ENCODE measurements around the gene AGAP5. TPM values are rescaled to one million over a fixed set of nuclear protein-coding genes. Genes with fewer than 3 reads are reported as not detected.

Gene AGAP5
- total and polyA plus RNA-seq, 10 of the 15 experiments (the other 5 are each of a cell fraction or from before 2014, with no cell fraction given), result 0.68 to 8.5 (median 6.7) TPM; not detected in 1

GRCh38 chr10:73734796-73735305 is 36.9 kb upstream of the AGAP5 start:
- no TSS peak for BruUV-seq (replicated peaks)
- no peaks in the 10 kb centered on the region for H3K9me3 ChIP-seq (replicated peaks; ENCODE audit: control insufficient read depth, insufficient read depth, low read length)
- FAIRE-seq, result no peak
- TF ChIP-seq CBFB (IDR thresholded peaks at IDR 0.05; ENCODE audit: low read depth) (no peak), BRCA1 (IDR thresholded peaks at IDR 0.05; ENCODE audit: low read depth, low read length) (no peak), MAX (IDR thresholded peaks at IDR 0.05; ENCODE audit: low read depth, low read length) (no peak), NFYB (IDR thresholded peaks at IDR 0.05; ENCODE audit: insufficient read depth, low read depth, low read length) (no peak), BCL11A (IDR thresholded peaks at IDR 0.05; ENCODE audit: low read depth, low read length) (no peak), JUND (IDR thresholded peaks at IDR 0.05; ENCODE audit: low read depth, low read length) (no peak), BCL3 (IDR thresholded peaks at IDR 0.05; ENCODE audit: borderline replicate concordance, insufficient read depth, low read depth, low read length, poor library complexity, severe bottlenecking) (no peak)
- no peaks in the 10 kb centered on the region; a peak in 1 of 4 replicates for H3K36me3 ChIP-seq (ENCODE audit: control insufficient read depth in 2 of 2, insufficient read depth in 2 of 2, low read length in 1 of 2)
- H3K27me3 ChIP-seq (replicated peaks in 1 of 2; ENCODE audit: control insufficient read depth in 2 of 2, insufficient read depth in 2 of 2, low read length in 1 of 2), result no peaks in the 10 kb centered on the region
- no peak for ATAC-seq
- no peaks in the 10 kb centered on the region; the same call in 1 of the 2 replicates for H3K4me1 ChIP-seq (ENCODE audit: control insufficient read depth, insufficient read depth, low read length)
- in situ Hi-C loops (cut with MboI) (no loop called here), intact Hi-C loops (cut with micrococcal nuclease; ENCODE audit: unreplicated experiment) (no loop called here)
- ChIA-PET POLR2A (interaction anchor here (2.4 kb wide), 1 partner anchor 8 kb away, joined by 13 read pairs; the partner anchor contains the start of gene SEC24C), RAD21 (ENCODE audit: unreplicated experiment) (no interaction called here), SMC1A (ENCODE audit: uncharacterized antibody, unreplicated experiment) (no interaction called here), CTCF (interaction anchor here (1.9 kb wide), 1 partner anchor 46 kb away, joined by 5 read pairs; the partner anchor contains the start of gene CHCHD1)
- WGBS (ENCODE audit: insufficient coverage, insufficient replicate concordance, low lambda C conversion rate, missing lambda C conversion rate), result 75% methylated on average over 5 of the region's 5 CpGs
- H2AFZ ChIP-seq (ENCODE audit: control insufficient read depth, low read depth, low read length), result no peak overlapping the region
- no peak overlapping the region for H3K27ac ChIP-seq (ENCODE audit: control insufficient read depth, insufficient read depth)
- H3K4me2 ChIP-seq (ENCODE audit: control insufficient read depth, insufficient read depth), result no peak overlapping the region
- no peak overlapping the region for H3K4me3 ChIP-seq
- DNase-seq (ENCODE audit: low read depth, low spot score), result no peak
- H3K79me2 ChIP-seq (ENCODE audit: control insufficient read depth, insufficient read depth, low read length), result peaks cover 17% of the 10 kb centered on the region
- H4K20me1 ChIP-seq (ENCODE audit: control insufficient read depth, insufficient read depth), result no peaks in the 10 kb centered on the region
- H3K9ac ChIP-seq (ENCODE audit: control insufficient read depth, insufficient read depth, low read length), result no peak overlapping the region
